ENCODE results near the gene PTPRE. TPM values are rescaled to one million over a fixed set of nuclear protein-coding genes. Genes with fewer than 3 reads are reported as not detected.

PTPRE gene
- total RNA-seq, 1 experiment from 2014 or later = 3.1 TPM

DNA sequence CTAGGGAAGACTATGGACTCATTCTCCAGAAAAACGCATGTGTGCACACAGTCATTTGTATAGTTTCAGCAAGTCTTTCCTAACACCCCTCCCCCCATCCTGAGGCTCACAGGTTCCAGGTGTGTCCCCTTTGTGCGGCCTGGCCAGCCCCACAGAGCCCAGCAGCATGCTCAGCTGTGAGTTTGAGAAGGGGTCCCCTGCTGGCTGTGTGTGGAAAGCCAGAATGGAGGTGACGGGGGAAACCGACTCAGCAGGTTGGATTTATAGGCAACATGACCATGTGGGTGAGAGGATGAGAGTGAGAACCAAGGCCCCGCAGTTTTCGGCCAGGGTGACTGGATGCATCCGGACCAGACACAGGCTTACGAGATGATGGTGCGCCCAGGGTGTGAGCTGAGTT, 9.9 kb downstream of the PTPRE start (continued):
- TF ChIP-seq, protein P1, sequence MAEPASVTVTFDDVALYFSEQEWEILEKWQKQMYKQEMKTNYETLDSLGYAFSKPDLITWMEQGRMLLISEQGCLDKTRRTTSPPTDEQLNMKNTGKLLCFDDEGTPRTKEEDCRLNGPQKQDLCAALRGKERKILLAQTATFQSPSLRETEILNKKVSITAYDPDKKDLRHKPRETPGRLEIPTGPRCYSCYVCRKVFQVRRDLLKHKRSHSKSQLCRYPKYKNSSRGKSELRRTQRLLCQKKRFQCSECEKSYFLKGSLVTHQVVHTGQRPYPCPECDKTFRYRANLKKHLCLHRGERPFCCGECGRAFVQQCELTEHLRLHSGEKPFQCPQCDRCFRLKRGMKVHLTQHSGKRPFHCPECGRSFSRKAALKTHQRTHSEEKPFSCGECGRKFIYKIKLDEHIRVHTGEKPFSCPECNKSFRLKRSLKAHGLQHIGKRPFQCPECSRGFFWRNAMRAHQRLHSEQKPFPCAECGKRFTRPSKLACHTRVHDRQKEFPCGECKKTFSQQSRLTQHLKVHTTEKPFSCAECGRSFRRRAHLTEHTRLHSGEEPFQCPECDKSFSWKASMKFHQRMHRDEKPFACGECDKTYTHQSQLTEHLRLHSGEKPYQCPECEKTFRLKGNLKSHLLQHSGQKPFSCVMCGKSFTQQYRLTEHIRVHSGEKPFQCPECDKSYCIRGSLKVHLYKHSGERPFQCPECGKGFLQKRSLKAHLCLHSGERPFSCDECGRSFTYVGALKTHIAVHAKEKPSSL (CRISPR knock-in tag; conservative IDR thresholded peaks at IDR 0.05) = no peak
- TF ChIP-seq ZNF396 (CRISPR knock-in tag; IDR thresholded peaks at IDR 0.05; ENCODE audit: borderline replicate concordance) (no peak), CREB1 (CRISPR knock-in tag; IDR thresholded peaks at IDR 0.05) (no peak)
- TF ChIP-seq, protein P2, sequence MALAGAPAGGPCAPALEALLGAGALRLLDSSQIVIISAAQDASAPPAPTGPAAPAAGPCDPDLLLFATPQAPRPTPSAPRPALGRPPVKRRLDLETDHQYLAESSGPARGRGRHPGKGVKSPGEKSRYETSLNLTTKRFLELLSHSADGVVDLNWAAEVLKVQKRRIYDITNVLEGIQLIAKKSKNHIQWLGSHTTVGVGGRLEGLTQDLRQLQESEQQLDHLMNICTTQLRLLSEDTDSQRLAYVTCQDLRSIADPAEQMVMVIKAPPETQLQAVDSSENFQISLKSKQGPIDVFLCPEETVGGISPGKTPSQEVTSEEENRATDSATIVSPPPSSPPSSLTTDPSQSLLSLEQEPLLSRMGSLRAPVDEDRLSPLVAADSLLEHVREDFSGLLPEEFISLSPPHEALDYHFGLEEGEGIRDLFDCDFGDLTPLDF (CRISPR knock-in tag; IDR thresholded peaks at IDR 0.05) = no peak

DNA sequence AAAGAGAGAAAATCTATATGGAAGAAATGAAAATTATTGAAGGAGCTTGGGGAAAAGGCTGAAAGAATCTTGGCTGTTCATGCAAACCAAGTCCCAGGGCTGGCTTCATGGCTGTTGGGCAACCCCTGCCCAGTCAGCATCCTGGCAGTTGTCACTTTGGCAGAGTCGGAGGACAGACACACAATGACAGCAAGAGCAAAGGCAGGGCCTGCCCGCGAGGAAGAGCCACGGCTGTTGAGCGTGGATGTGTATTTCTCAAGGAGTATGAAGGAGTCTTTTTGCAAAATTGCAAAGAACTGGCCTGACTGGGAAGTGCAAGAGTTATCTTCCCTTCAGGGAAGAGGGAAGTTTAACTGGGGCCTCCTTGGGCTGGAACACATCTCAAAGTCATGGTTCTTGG, 11.7 kb downstream of the PTPRE start:
- POLR2A ChIA-PET = no interaction called here
- no peaks in the 10 kb centered on the region for H3K9me3 Mint-ChIP-seq
- no peak overlapping the region for H3K4me3 Mint-ChIP-seq
- H3K27me3 Mint-ChIP-seq (ENCODE audit: low read depth) = no peaks in the 10 kb centered on the region
- TF ChIP-seq, protein P3, sequence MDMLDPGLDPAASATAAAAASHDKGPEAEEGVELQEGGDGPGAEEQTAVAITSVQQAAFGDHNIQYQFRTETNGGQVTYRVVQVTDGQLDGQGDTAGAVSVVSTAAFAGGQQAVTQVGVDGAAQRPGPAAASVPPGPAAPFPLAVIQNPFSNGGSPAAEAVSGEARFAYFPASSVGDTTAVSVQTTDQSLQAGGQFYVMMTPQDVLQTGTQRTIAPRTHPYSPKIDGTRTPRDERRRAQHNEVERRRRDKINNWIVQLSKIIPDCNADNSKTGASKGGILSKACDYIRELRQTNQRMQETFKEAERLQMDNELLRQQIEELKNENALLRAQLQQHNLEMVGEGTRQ (CRISPR knock-in tag; IDR thresholded peaks at IDR 0.05) = no peak
- TF ChIP-seq, protein P4, sequence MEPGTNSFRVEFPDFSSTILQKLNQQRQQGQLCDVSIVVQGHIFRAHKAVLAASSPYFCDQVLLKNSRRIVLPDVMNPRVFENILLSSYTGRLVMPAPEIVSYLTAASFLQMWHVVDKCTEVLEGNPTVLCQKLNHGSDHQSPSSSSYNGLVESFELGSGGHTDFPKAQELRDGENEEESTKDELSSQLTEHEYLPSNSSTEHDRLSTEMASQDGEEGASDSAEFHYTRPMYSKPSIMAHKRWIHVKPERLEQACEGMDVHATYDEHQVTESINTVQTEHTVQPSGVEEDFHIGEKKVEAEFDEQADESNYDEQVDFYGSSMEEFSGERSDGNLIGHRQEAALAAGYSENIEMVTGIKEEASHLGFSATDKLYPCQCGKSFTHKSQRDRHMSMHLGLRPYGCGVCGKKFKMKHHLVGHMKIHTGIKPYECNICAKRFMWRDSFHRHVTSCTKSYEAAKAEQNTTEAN (CRISPR knock-in tag; IDR thresholded peaks at IDR 0.05) = no peak
- TF ChIP-seq ZNF317 (CRISPR knock-in tag; IDR thresholded peaks at IDR 0.05; ENCODE audit: borderline replicate concordance, low read depth) (no peak), ETV6 (CRISPR knock-in tag; IDR thresholded peaks at IDR 0.05) (no peak), PRRX2 (CRISPR knock-in tag; IDR thresholded peaks at IDR 0.05) (no peak), GRHL2 (CRISPR knock-in tag; IDR thresholded peaks at IDR 0.05; ENCODE audit: insufficient replicate concordance, severe bottlenecking) (no peak)
- CTCF ChIA-PET = no interaction called here
- ATAC-seq (no peak), DNase-seq (ENCODE audit: low spot score) (no peak)
- H3K4me1 Mint-ChIP-seq = peaks cover 4% of the 10 kb centered on the region; the same call in 1 of the 2 replicates
- no peak overlapping the region for H3K27ac Mint-ChIP-seq
- no peaks in the 10 kb centered on the region for H3K36me3 Mint-ChIP-seq

DNA sequence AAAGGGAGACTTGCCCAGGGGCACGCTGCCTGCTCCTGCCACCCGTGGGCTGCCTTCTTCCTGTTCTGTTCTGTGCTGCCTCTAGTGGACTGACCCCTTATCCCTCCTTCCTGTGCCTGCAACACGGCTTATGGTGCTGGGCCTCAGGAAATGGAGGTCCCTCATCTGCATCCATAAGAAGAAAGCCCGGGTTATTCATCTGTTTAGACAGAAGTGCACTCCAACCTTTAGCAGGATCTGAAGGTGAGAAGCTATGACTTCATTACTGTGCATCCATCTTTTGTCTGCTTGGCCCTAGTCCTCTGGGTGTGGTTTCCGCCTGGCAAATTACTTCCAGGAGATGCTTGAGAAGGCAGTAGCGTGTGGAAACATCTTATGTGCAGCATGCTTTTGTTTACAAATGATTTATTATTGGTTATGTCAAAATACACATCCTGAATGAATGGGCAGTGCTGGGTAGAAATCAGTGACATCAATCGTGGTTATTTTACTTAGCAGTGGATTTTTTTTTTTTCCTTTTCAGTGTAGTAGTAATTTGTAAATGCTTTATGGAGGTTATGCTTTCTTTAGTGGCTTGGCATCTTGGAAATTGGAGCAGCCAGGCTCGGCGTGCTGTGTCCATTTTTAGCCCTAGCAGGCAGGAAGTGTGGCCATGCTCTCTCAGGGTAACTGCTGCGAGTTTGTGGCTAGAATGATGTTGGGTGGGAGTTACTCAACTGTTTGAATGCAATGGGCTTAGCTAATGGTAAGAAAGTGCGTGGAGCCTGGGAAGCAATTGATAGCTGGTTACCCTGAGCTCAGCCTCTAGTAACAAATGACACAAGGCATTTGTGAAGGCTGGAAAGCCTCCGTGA, 12.7 kb downstream of the PTPRE start:
- ATAC-seq (peak; percentile 88), DNase-seq (ENCODE audit: low spot score) (peak; percentile 26)
- no peak overlapping the region for H3K4me3 Mint-ChIP-seq
- no peak overlapping the region for H3K27ac Mint-ChIP-seq
- H3K36me3 Mint-ChIP-seq = no peaks in the 10 kb centered on the region
- ChIA-PET CTCF (interaction anchor here (0.8 to 1.6 kb wide), 2 partner anchors 13 to 22 kb away, joined by 3 to 6 read pairs; partner anchors contain the start of gene PTPRE), POLR2A (no interaction called here)
- no peaks in the 10 kb centered on the region for H3K9me3 Mint-ChIP-seq
- no peaks in the 10 kb centered on the region for H3K27me3 Mint-ChIP-seq (ENCODE audit: low read depth)
- no peak for TF ChIP-seq FOXP1 (CRISPR knock-in tag; IDR thresholded peaks at IDR 0.05; ENCODE audit: borderline replicate concordance)
- TF ChIP-seq, protein P5, sequence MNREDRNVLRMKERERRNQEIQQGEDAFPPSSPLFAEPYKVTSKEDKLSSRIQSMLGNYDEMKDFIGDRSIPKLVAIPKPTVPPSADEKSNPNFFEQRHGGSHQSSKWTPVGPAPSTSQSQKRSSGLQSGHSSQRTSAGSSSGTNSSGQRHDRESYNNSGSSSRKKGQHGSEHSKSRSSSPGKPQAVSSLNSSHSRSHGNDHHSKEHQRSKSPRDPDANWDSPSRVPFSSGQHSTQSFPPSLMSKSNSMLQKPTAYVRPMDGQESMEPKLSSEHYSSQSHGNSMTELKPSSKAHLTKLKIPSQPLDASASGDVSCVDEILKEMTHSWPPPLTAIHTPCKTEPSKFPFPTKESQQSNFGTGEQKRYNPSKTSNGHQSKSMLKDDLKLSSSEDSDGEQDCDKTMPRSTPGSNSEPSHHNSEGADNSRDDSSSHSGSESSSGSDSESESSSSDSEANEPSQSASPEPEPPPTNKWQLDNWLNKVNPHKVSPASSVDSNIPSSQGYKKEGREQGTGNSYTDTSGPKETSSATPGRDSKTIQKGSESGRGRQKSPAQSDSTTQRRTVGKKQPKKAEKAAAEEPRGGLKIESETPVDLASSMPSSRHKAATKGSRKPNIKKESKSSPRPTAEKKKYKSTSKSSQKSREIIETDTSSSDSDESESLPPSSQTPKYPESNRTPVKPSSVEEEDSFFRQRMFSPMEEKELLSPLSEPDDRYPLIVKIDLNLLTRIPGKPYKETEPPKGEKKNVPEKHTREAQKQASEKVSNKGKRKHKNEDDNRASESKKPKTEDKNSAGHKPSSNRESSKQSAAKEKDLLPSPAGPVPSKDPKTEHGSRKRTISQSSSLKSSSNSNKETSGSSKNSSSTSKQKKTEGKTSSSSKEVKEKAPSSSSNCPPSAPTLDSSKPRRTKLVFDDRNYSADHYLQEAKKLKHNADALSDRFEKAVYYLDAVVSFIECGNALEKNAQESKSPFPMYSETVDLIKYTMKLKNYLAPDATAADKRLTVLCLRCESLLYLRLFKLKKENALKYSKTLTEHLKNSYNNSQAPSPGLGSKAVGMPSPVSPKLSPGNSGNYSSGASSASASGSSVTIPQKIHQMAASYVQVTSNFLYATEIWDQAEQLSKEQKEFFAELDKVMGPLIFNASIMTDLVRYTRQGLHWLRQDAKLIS (CRISPR knock-in tag; IDR thresholded peaks at IDR 0.05; ENCODE audit: borderline replicate concordance) = no peak
- TF ChIP-seq, protein P6, sequence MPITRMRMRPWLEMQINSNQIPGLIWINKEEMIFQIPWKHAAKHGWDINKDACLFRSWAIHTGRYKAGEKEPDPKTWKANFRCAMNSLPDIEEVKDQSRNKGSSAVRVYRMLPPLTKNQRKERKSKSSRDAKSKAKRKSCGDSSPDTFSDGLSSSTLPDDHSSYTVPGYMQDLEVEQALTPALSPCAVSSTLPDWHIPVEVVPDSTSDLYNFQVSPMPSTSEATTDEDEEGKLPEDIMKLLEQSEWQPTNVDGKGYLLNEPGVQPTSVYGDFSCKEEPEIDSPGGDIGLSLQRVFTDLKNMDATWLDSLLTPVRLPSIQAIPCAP (CRISPR knock-in tag; IDR thresholded peaks at IDR 0.05) = no peak
- TF ChIP-seq TEAD1 (CRISPR knock-in tag; IDR thresholded peaks at IDR 0.05) = no peak
- TF ChIP-seq NFYB (CRISPR knock-in tag; conservative IDR thresholded peaks at IDR 0.05; ENCODE audit: low read depth) = no peak
- TF ChIP-seq KAT7 (CRISPR knock-in tag; IDR thresholded peaks at IDR 0.05; ENCODE audit: borderline replicate concordance) = no peak
- TF ChIP-seq FOXK1 (CRISPR knock-in tag; IDR thresholded peaks at IDR 0.05) = no peak
- no peak for TF ChIP-seq SP1 (CRISPR knock-in tag; conservative IDR thresholded peaks at IDR 0.05)
- TF ChIP-seq, protein P7, sequence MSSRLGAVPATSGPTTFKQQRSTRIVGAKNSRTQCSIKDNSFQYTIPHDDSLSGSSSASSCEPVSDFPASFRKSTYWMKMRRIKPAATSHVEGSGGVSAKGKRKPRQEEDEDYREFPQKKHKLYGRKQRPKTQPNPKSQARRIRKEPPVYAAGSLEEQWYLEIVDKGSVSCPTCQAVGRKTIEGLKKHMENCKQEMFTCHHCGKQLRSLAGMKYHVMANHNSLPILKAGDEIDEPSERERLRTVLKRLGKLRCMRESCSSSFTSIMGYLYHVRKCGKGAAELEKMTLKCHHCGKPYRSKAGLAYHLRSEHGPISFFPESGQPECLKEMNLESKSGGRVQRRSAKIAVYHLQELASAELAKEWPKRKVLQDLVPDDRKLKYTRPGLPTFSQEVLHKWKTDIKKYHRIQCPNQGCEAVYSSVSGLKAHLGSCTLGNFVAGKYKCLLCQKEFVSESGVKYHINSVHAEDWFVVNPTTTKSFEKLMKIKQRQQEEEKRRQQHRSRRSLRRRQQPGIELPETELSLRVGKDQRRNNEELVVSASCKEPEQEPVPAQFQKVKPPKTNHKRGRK (CRISPR knock-in tag; IDR thresholded peaks at IDR 0.05; ENCODE audit: borderline replicate concordance) = no peak
- peaks cover 4% of the 10 kb centered on the region; the same call in 1 of the 2 replicates for H3K4me1 Mint-ChIP-seq
